Stimulated activated CD8-positive, alpha-beta memory T cell treated with anti-CD3 and anti-CD28 coated beads, Interleukin-7, amount 100 ng/mL, for 4 hours (primary cell): ENCODE data around the gene ST3GAL3.
"Not testable (repeated sequence)": the region's sequence is repeated elsewhere in the genome, so short reads cannot be mapped to it uniquely, and the experiment has no call there.

Source experiments
- DNase-seq, 2 donors: peaks; one replicate each; pipeline ENCODE4 v3.0.0-alpha.2; 2020; ENCODE audit warnings: low read depth in 2 of 2

Gene ST3GAL3

GRCh38 chr1:43703836-43704235 is 3.5 kb upstream of the ST3GAL3 start:
- no peak for DNase-seq

- DNase-seq, result no peak
Measured at GRCh38 chr1:43704838-43705237, 2.5 kb upstream of the ST3GAL3 start.

DNA sequence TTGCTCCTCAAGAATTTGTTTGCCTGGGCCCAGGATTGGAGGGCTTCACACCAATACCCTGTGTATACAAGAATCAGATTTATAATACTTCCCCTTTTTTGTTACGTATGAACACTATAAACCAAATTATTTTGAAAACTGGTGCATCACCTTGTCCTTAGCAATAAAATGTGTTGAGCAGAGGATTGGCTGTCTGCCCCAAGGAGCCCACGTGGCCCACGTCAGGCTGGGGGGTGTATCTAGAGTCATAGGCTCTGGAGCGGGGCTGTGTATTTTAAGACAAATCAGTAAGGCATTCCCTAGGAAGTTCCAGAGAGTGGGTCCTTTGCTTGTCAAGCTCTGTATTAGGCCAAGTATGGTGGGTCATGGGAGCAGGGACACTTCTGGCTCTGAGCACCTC is 2.0 kb upstream of the ST3GAL3 start:
- DNase-seq, result no peak

DNA sequence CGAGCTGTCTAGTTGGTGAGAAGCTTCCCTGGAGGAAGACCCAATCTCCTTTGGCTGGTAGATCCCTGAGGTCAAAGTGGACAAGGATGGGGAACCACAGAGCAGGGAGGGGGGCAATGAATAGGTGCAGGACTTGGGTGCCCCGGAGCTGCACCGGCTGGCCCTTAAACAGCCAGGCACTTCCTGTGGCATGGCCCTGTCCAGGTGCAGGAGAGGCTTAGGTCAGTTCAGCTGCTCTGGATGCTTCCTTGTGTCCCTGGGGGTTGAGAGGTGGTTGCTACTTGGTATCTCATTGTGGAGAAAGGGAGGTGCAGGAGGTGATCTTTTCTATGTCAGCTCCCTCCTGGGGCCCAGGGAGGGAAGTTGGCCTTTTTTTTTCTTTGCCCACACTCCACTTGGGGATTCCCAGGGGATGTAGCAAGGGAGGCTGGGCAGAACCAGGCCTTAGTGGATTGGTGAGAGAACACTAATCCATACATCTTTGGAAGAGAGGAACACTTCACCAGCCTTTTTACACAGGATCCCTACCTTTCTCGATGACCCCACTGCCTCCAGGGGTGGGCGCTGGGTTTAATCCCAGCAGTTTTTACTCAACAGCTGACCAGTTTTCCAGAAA is 1.2 kb upstream of the ST3GAL3 start:
- no peak for DNase-seq

DNA sequence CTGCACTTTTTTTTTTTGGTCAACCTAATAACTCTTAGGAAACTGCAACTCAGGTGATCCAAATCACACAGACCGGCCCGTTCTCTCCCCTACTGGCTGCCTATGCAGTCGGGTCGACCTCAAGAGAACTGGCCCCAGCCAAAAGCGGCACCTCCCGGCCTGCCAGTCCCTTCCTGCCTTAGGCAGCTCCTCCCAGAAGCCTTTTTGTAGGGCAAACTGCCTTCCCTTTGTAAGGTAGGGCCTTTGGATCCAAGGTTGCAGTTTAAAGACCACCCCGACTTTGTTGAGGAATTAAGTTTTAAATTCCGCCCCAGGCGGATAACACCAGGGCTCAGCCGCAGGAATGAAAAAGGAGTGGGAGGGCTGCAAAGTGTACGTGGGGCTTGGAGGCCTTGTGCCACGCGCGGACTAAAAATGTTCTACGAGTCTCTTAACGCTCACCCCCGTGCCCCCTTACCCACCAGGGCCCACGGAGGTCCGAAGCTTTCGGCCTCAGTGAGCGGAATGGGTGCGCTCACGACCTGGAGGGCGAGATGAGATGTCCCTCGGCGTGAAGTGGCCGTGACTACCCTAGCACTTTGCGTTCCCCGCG is 642 bp upstream of the ST3GAL3 start:
- DNase-seq, result no peak

DNA sequence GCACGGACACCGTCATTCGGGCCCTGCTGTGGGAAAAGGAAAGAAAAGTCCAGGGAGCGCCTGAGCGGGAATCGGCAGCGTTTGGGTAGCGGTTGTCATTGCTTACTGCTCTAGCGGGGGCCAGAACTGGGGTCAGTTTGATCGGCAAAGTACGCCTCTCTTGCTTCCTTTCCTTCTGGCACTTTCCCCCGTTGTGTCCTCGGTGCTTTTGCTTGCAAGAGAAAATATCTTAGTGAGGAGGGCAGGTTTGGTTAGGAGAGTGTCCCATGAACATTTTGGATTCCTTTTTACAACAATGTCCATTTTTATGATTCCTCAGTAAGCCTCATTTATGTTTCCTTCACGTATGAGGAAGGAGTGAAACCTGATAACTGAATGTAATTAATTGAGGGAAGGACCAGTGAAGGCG is 670 bp downstream of the ST3GAL3 start:
- DNase-seq, result no peak

DNA sequence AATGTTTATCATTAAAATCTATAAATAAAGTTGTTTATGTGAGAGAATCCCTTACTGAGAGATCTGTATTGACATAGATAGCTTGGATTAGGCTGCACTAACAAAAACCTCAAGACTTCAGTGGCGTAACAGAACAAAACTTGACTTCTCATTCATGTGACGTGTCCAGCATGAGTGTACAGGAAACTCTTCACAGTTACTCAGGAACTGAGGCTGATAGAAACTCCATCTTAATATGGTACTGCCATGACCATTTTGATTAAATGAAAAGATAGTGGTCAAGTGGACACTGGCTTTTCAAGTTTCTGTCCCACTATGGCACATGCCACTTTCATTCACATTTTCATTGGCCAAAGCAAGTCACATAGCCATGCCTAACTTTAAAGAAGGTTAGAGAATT is 3.7 kb downstream of the ST3GAL3 start:
- no peak for DNase-seq

DNA sequence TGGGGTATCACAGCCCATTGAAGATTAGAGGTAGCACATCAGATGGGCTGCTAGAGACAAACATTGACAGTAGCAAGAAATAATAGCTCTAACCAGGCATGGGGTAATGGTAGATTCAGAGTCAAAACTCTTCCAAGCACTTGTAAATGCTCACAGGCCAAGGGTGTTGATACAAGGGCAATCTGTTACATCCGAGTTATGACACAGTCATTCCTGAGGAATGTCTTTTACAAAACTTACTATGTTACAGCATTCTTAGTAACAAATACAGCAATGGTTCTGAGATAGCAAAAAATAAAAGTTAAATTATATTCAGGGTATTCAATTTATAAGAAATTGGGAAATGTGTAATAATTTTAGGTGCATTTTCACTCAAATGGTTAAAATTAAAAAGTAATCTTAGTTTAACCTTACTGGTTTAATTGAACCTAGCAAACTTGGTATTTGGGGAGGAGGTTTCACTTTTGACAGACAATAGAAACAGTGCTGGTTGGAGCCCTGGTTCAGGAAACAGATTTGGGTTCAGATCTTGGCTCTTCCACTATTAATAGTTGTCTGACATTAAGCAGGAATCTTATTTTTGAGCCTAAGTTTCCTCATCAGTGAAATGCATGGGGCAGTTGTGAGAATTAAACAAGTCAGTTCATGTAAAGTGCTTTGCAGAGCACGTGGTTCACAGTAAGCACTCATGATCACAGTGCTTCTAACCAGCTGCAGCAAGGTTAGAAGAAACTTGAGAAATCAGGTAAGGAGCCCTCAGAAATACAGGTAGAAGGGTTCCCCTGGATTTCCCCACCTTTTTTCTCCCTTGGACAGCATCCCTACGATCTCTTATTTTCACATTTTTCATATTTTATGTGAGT is 4.4 kb downstream of the ST3GAL3 start:
- DNase-seq, result no peak

DNA sequence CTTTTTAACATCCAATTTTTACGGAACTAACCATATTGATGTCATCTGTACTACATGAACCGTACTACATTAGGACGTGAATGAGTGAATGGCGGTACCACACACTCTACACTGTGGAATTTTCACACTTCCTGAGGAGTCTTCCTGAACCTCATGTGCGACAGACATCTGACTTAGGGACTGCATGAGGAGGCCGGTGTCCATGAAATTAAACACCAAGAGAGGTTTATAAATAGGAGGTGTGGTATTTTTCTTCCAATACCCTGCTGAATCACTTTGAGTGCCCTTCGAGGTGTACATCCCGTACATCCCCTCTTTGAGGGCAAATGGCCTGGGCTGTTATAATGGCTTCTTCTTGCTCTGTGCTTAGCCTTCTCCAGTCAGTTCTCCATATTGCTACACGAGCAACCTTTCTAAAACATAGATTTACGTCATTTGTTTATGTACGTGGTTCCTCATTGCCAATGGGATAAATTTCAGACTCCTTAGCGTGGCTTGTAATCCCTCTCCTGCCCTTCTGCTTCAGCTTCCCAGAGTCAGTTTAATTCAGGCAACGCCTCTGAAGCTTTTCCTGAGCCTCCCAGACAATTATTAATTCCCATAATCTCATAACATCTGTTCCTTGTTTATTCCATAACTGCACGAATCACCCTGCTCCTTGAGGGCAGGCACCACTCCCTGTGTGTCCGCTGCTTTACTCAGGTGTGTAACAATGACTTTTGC is 9.4 kb downstream of the ST3GAL3 start:
- DNase-seq, result no peak

DNA sequence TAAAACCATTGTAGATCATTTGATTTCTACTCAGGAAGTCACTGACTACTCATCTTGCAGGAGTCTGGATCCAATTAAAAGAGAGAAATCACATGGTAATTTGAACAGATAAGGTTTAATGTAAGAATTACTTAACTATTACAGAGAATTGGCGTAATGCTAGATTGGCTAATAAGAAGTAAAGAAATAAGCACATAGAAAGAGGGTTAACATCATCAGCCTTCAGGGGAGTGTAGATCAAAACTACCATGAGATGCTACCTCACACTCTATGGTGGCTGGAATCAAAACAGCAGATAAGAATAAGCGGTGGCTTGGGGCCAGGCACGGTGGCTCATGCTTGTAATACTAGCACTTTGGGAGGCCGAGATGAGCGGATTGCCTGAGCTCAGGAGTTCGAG is 11.7 kb downstream of the ST3GAL3 start:
- DNase-seq, result no peak

DNA sequence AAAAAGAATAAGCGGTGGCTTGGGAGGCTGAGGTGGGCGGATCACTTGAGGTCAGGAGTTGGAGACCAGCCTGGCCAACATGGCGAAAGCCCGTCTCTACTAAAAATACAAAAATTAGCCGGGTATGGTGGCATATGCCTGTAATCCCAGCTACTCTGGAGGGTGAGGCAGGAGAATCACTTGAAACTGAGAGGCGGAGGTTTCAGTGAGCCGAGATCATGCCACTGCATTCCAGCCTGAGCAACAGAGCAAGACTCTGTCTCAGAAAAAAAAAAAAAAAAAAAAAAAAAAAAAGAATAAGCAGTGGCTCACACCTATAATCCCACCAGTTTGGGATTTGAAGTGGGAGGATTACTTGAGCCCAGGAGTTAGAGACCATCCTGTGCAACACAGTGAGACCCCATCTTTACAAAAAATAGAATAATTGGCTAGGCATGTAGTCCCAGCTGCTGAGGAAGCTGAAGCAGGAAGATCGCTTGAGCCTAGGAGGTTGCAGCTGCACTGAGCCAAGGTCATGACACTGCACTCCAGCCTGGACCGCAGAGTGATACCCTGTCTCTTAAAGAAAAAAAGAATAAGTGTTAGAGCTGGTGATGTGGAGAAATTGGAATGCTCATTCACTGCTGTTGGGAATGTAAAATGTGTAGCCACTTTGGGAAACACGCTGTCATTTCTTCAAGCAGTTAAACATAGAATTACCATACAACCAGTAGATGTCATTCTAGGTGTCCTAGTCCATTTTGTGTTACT is 12.5 kb downstream of the ST3GAL3 start:
- DNase-seq, result not testable (repeated sequence)

DNA sequence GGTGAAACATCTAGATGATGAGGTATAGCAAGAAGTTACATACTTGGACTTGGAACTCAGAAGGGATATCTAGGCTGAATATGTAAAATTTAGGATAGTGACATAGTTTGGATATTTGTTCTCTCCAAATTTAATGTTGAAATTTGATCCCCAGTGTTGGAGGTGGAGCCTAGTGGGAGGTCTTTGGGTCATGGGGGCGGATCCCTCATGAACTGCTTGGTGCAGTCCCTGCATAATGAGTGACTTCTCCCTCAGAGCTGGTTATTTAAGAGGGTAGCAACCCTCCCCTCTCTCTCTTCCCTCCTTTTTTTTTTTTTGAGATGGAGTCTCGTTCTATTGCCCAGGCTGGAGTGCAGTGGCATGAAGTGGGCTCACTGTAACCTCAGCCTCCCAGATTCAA is 15.5 kb downstream of the ST3GAL3 start:
- no peak for DNase-seq

- DNase-seq, result no peak
Measured at GRCh38 chr1:43729816-43730463, 22.6 kb downstream of the ST3GAL3 start.

DNA sequence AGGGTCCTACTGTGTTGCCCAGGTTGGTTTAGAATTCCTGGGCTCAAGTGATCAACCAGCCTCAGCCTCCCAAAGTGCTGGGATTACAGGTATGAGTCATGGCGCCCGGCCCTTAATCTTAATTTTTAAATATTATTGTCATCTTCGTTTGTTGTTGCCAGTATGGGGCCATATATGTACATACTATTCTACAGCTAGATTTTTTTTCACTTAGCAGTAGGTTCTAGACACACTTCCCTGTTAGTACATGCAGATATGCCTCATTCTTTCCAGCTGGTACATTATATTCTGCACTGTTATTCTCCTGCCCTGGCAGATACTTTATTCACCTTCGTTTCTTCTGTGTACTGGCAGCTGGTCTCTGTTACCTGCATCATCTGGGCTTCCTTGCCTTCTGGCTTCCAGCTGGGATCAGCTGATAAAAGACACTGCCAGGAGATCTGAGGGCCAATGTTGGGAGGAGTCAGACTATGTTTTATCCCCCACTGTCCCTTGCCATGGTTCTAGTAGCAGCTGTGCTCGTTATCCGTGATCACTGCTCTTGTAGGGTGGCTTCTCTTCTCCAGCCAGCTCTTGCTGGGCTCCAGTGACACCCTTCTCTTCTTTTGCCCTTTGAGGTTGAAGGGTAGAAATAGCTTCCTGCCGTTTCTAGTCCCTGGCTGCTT is 24.7 kb downstream of the ST3GAL3 start:
- DNase-seq, result no peak

- DNase-seq, result no peak
Measured at GRCh38 chr1:43736819-43737218, 29.5 kb downstream of the ST3GAL3 start.

DNA sequence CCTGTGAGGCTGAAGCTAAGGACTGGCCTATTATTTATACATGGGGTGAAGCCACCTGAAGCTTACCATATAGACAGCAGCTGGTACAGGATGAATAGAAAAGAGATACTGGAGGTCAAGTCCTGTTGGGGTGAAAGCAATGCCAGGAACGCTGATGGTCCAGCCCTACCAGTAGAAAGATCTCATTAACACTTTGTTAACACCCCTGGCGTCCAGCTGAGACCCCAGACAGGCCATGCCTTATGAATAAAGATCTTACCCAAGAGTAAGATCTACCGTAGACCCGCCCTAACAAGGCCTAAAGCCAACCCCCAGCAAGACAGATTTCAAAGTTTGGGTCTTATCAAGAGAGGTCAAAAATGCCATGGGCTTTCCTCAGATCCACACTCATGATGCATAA is 34.7 kb downstream of the ST3GAL3 start:
- DNase-seq, result no peak

DNA sequence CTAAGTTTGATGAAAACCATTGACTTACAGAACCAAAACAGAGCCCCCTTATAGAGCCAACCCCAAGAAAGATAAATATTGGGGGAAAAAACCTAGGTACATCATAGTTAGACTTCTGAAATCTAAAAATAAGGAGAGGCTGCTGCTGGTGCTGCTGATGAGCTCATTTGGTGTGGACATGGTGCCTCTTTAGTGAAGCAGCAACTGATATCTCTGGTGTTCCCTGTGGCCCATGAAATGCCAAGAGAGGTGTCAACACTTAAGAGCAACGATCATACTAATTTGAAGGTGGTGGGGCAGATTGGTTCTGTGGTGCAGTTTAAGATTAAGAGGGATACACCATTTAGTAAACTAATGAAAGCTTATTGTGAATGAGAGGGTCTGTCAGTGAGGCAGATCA is 35.9 kb downstream of the ST3GAL3 start:
- DNase-seq, result no peak

- DNase-seq, result no peak
Measured at GRCh38 chr1:43747736-43748135, 40.4 kb downstream of the ST3GAL3 start.

DNA sequence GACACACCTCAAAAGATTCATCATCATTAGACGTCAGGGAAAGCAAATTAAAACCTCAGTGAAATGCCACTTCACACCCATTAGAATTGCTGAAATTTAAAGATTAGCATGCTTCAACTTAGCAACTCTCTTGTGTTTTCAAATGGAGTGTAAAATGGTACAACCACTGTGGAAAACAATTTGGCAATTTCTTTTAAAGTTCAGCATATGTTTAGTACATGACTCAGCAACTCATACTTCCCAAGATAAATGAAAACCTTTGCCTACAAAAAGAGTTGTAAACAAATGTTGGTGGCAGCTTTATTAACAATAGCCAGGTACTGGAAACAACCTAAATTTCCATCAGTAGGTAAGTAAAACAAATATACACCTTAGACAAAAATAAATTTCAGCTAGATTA is 42.7 kb downstream of the ST3GAL3 start:
- no peak for DNase-seq

- no peak for DNase-seq
Measured at GRCh38 chr1:43753422-43753821, 46.1 kb downstream of the ST3GAL3 start.

DNA sequence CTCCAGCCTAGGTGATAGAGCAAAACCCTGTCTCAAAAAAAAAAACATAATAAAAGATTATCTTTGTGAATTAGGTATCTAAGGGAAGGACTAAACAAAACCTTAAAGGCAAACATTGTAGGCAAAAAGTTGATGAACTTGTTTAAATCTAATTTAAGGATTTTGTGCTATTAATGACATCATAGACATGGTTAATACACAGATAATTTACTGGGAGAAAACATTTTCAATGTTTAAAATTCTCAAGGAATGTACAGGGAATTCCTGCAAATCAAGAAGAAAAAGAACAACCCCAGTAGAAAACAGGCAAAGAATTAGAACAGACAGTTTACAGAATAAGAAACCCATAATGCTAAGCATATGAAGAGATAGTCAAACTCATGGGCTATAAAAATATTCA is 47.6 kb downstream of the ST3GAL3 start:
- DNase-seq, result no peak
